ENCODE data around the gene TSC22D1. TPM values are rescaled to one million over a fixed set of nuclear protein-coding genes. Genes with fewer than 3 reads are reported as not detected.

The TSC22D1 gene
- polyA plus RNA-seq, 1 donor (not counting 4 experiments of a cell fraction or from before 2014, with no cell fraction given), result 177 TPM

DNA sequence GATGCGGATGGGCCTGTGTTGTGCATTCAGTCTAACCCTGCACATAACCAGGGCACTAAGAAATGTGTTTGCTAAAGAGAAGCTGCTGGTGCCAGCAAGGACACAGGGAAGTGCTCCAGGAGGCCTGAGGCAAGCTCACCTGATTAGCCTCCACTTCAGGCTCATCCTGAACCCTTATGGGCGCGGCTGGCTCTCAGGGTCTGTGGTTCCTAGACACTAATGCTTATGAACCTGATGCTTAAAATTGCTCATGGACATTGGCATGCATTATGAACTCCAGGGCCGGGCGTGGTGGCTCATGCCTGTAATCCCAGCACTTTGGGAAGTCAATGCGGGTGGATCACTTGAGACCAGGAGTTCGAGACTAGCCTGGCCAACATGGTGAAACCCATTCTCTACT lies 168.2 kb downstream of the TSC22D1 start:
- DNase-seq (ENCODE audit: low read depth, low spot score) (peak; percentile 32), FAIRE-seq (peak; percentile 65)
- Histone ChIP-seq H3K36me3 (ENCODE audit: control insufficient read depth in 2 of 2, extremely low read depth in 1 of 2, insufficient read depth in 2 of 2, low read length in 2 of 2) (no peaks in the 10 kb centered on the region), H3K4me2 (ENCODE audit: control insufficient read depth, extremely low read depth, insufficient read depth, low read depth, low read length) (no peak overlapping the region), H2AFZ (ENCODE audit: control insufficient read depth, low read length) (no peak overlapping the region), H3K9me1 (ENCODE audit: control insufficient read depth, extremely low read depth, insufficient read depth, low read length) (no peaks in the 10 kb centered on the region), H3K9ac (ENCODE audit: control insufficient read depth, extremely low read depth, insufficient read depth, low read length) (no peak overlapping the region), H3K27ac (ENCODE audit: control insufficient read depth, insufficient read depth, low read length) (no peak overlapping the region), H3K4me3 (ENCODE audit: control insufficient read depth in 2 of 3, extremely low read depth in 1 of 3, insufficient read depth in 2 of 3, low read depth in 1 of 3, low read length in 3 of 3) (no peak overlapping the region), H3K4me1 (ENCODE audit: control insufficient read depth, extremely low read depth, insufficient read depth, low read length) (peaks cover 18% of the 10 kb centered on the region), H3K9me3 (ENCODE audit: control insufficient read depth, low read depth, low read length) (no peaks in the 10 kb centered on the region), H3K79me2 (ENCODE audit: control insufficient read depth, insufficient read depth, low read length) (no peaks in the 10 kb centered on the region), H4K20me1 (ENCODE audit: control insufficient read depth, extremely low read depth, insufficient read depth, low read length) (no peaks in the 10 kb centered on the region), H3K27me3 (ENCODE audit: control insufficient read depth, extremely low read depth, insufficient read depth, low read length) (no peaks in the 10 kb centered on the region)
- TF ChIP-seq, protein P1, sequence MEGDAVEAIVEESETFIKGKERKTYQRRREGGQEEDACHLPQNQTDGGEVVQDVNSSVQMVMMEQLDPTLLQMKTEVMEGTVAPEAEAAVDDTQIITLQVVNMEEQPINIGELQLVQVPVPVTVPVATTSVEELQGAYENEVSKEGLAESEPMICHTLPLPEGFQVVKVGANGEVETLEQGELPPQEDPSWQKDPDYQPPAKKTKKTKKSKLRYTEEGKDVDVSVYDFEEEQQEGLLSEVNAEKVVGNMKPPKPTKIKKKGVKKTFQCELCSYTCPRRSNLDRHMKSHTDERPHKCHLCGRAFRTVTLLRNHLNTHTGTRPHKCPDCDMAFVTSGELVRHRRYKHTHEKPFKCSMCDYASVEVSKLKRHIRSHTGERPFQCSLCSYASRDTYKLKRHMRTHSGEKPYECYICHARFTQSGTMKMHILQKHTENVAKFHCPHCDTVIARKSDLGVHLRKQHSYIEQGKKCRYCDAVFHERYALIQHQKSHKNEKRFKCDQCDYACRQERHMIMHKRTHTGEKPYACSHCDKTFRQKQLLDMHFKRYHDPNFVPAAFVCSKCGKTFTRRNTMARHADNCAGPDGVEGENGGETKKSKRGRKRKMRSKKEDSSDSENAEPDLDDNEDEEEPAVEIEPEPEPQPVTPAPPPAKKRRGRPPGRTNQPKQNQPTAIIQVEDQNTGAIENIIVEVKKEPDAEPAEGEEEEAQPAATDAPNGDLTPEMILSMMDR (optimal IDR thresholded peaks at IDR 0.05 in 1 of 3, IDR thresholded peaks at IDR 0.05 in 1 of 3, conservative IDR thresholded peaks at IDR 0.05 in 1 of 3; ENCODE audit: extremely low read depth in 1 of 3, insufficient read depth in 2 of 3, low read length in 3 of 3), result no peak
- TF ChIP-seq EZH2 (IDR thresholded peaks at IDR 0.05; ENCODE audit: low read length), result no peak
- dilution Hi-C loops (cut with MboI; ENCODE audit: extremely low pct_ligation_motif_present, low sequenced_read_pairs), result no loop called here

DNA sequence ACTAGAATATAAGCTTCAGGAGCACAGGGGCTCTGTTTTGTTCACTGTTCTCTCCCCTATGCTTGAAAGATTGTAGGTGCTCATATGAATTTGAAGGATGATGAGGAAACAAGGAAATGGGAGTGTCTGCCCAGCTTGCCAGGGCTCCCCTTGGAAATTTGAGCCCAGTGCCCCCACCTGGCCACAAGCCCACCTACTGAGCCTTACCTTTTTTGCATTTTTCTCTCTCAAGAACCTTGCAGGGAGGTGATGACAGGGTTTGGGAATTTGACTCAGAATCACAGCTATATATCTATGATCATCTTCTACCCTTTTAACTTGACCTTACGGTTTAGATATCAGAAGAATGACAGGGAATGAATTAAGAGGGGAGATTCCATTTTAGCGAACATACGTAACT lies 168.8 kb downstream of the TSC22D1 start:
- Histone ChIP-seq H3K9me1 (ENCODE audit: control insufficient read depth, extremely low read depth, insufficient read depth, low read length) (no peaks in the 10 kb centered on the region), H2AFZ (ENCODE audit: control insufficient read depth, low read length) (no peak overlapping the region), H3K79me2 (ENCODE audit: control insufficient read depth, insufficient read depth, low read length) (no peaks in the 10 kb centered on the region), H3K9me3 (ENCODE audit: control insufficient read depth, low read depth, low read length) (no peaks in the 10 kb centered on the region), H3K27ac (ENCODE audit: control insufficient read depth, insufficient read depth, low read length) (no peak overlapping the region), H4K20me1 (ENCODE audit: control insufficient read depth, extremely low read depth, insufficient read depth, low read length) (no peaks in the 10 kb centered on the region), H3K4me2 (ENCODE audit: control insufficient read depth, extremely low read depth, insufficient read depth, low read depth, low read length) (no peak overlapping the region), H3K9ac (ENCODE audit: control insufficient read depth, extremely low read depth, insufficient read depth, low read length) (no peak overlapping the region), H3K4me3 (ENCODE audit: control insufficient read depth in 2 of 3, extremely low read depth in 1 of 3, insufficient read depth in 2 of 3, low read depth in 1 of 3, low read length in 3 of 3) (no peak overlapping the region), H3K36me3 (ENCODE audit: control insufficient read depth in 2 of 2, extremely low read depth in 1 of 2, insufficient read depth in 2 of 2, low read length in 2 of 2) (no peaks in the 10 kb centered on the region), H3K4me1 (ENCODE audit: control insufficient read depth, extremely low read depth, insufficient read depth, low read length) (peaks cover 23% of the 10 kb centered on the region), H3K27me3 (ENCODE audit: control insufficient read depth, extremely low read depth, insufficient read depth, low read length) (no peaks in the 10 kb centered on the region)
- DNase-seq (ENCODE audit: low read depth, low spot score) (no peak), FAIRE-seq (no peak)
- dilution Hi-C loops (cut with MboI; ENCODE audit: extremely low pct_ligation_motif_present, low sequenced_read_pairs), result no loop called here
- TF ChIP-seq, protein P1 (optimal IDR thresholded peaks at IDR 0.05 in 1 of 3, IDR thresholded peaks at IDR 0.05 in 1 of 3, conservative IDR thresholded peaks at IDR 0.05 in 1 of 3; ENCODE audit: extremely low read depth in 1 of 3, insufficient read depth in 2 of 3, low read length in 3 of 3), result no peak
- TF ChIP-seq EZH2 (IDR thresholded peaks at IDR 0.05; ENCODE audit: low read length), result no peak

Data from keratinocyte (primary cell).